Fibroblast of villous mesenchyme (primary cell): ENCODE data around the gene RHOD. TPM values are rescaled to one million over a fixed set of nuclear protein-coding genes. Genes with fewer than 3 reads are reported as not detected.

Source experiments
- DNase-seq: peaks from one replicate; pipeline ENCODE4 v3.0.0-alpha.2; 2010; ENCODE audit warnings: low read depth
- H3K4me3 ChIP-seq: 2 replicates; pipeline ENCODE4 v1.5.1; 2011; ENCODE audit warnings: low read depth, mild to moderate bottlenecking, low read length
- total RNA-seq: library from RNA; depleted of rRNA; stranded (reverse); fragments of >200 nt; gene quantifications from 2 replicates; pipeline ENCODE4 v1.2.3, GENCODE V29; 2012
- TF ChIP-seq, protein P1 (sequence below): IDR thresholded peaks from 2 replicates; pipeline ENCODE4 v1.5.1; 2012; ENCODE audit warnings: low read depth, mild to moderate bottlenecking, low read length; ENCODE audit not compliant: insufficient read depth

RHOD gene
- total RNA-seq, 1 donor: 12.5 TPM

DNA sequence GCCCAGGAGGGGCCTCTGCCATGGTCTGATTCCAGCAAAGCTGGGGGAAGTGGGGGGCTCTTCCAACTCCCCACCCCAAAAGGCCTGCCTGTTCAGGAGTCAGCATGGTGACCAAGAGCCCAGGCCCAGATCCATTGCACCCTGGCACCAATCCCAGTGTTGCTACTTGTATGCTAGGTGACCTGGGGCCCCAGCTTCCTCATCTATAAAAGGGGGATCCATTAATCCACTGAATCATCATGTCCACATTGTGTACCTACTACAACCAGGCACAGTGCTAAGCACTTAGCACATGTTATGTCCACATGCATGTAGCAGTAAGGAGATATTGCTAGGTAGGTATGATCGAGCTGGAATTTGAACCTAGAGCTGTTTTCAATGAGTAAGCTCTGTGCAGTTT is 31.7 kb upstream of the RHOD start:
- DNase-seq: no peak
- TF ChIP-seq, protein P1, sequence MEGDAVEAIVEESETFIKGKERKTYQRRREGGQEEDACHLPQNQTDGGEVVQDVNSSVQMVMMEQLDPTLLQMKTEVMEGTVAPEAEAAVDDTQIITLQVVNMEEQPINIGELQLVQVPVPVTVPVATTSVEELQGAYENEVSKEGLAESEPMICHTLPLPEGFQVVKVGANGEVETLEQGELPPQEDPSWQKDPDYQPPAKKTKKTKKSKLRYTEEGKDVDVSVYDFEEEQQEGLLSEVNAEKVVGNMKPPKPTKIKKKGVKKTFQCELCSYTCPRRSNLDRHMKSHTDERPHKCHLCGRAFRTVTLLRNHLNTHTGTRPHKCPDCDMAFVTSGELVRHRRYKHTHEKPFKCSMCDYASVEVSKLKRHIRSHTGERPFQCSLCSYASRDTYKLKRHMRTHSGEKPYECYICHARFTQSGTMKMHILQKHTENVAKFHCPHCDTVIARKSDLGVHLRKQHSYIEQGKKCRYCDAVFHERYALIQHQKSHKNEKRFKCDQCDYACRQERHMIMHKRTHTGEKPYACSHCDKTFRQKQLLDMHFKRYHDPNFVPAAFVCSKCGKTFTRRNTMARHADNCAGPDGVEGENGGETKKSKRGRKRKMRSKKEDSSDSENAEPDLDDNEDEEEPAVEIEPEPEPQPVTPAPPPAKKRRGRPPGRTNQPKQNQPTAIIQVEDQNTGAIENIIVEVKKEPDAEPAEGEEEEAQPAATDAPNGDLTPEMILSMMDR: no peak
- no peak overlapping the region for H3K4me3 ChIP-seq

DNA sequence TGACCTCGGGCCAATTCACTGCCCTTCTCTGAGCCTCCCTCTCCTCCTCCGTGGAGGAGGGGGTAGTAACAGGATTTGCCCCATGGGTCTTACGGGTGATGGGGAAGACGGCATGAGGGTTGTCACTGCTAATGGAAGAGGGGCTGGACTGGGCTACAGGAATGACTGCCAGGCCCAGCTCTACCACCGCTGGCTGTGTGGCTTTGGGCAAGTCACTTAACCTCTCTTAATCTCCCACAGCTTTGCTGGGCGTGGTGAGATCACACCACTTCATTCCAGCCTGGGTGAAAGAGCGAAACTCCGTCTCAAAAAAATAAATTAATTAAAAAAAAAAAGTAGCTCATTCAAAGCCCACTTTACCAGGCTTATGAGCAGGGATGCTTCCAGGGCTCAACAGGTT is 30.9 kb upstream of the RHOD start:
- H3K4me3 ChIP-seq: no peak overlapping the region
- DNase-seq: no peak
- TF ChIP-seq, protein P1: no peak

DNA sequence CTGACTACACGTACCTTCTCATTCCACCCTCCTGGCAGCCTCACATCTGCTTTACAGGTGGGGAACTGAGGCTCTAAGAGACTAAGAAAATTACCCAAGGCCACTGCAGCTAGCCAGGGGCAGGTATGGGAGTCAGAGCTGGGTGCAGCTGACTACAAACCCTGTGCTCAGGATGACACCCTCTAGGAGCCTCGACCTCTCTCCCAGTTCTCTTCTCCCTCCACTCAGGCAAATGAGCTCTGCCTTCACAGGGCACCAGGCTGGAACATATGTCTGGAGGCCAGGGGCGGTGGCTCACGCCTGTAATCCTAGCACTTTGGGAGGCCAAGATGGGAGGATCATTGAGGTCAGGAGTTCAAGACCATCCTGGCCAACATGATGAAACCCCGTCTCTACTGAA is 29.7 kb upstream of the RHOD start:
- TF ChIP-seq, protein P1: no peak
- no peak overlapping the region for H3K4me3 ChIP-seq
- DNase-seq: no peak

- H3K4me3 ChIP-seq: no peak overlapping the region
- TF ChIP-seq, protein P1: no peak
- DNase-seq: no peak
These were observed 29.1 kb upstream of the RHOD start for GRCh38 chr11:67027483-67027930.

- no peak for DNase-seq
- TF ChIP-seq, protein P1: no peak
- no peak overlapping the region for H3K4me3 ChIP-seq
These were observed 28.6 kb upstream of the RHOD start for GRCh38 chr11:67027943-67028542.

DNA sequence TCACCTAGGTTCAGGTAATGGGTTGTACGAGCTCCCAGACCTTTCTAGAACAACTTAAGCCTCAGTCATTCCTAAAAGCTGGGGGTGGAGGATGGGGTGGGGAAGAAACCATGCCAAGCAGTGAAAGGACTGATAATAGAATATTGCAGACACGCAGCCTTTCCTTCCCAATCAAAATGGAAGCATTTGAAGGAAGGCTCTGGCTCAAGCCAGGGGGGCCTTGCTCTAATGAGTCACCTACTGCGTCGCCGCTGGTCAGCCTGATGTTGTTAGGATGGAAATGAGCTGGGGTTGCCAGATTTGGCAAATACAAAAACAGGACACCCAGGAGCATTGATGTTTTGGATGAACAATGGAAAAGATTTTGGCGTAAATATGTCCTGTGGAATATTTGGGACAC is 27.5 kb upstream of the RHOD start:
- no peak overlapping the region for H3K4me3 ChIP-seq
- TF ChIP-seq, protein P1: no peak
- DNase-seq: no peak

- no peak overlapping the region for H3K4me3 ChIP-seq
- no peak for DNase-seq
- TF ChIP-seq, protein P1: no peak
These were observed 25.7 kb upstream of the RHOD start for GRCh38 chr11:67030976-67031375.
